ENCODE results near the gene USP34.

GRCh38 chr2:61504949-61505348, 34.1 kb upstream of the USP34 start:
- TF ChIP-seq, protein P1, sequence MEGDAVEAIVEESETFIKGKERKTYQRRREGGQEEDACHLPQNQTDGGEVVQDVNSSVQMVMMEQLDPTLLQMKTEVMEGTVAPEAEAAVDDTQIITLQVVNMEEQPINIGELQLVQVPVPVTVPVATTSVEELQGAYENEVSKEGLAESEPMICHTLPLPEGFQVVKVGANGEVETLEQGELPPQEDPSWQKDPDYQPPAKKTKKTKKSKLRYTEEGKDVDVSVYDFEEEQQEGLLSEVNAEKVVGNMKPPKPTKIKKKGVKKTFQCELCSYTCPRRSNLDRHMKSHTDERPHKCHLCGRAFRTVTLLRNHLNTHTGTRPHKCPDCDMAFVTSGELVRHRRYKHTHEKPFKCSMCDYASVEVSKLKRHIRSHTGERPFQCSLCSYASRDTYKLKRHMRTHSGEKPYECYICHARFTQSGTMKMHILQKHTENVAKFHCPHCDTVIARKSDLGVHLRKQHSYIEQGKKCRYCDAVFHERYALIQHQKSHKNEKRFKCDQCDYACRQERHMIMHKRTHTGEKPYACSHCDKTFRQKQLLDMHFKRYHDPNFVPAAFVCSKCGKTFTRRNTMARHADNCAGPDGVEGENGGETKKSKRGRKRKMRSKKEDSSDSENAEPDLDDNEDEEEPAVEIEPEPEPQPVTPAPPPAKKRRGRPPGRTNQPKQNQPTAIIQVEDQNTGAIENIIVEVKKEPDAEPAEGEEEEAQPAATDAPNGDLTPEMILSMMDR (IDR thresholded peaks at IDR 0.05), result no peak
- no peak for TF ChIP-seq POLR2A (IDR thresholded peaks at IDR 0.05)

Data from esophagus squamous epithelium (tissue), 4 donors.